ENCODE measurements around the gene BCL2L2.

BCL2L2 gene

DNA sequence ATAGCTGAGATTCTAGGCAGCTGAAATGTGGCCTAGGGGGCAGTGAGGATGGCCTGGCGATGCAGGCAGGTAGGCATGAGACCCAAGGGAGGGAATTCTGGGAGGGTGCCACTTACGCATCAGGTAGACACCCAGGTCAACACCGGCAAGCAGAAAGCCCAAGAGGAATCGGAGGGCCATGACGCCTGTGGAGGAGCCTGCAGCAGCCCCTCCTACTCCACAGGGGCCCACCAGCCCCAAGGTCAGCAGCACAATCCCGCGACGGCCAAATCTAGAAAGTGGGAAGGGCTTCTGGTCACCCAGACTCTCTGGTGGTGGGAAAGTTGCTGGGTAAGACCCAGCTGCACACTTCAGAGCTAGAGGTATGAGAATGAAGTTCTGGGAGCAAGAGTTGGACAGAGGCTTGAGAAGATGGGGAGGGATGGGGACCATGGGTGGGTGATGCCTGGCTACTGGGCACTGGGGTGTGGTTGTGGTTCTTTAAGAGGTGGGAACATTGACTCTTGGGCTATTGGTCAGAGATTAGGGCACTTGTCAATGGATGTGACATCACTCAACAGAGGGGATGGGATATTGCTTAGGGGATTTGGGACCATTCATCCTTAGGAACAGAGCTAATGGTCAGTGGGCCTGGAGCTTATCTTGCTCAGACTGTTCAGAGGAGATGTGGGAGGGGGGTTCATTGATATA is 42.7 kb downstream of the BCL2L2 start:
- TF ChIP-seq, protein P1, sequence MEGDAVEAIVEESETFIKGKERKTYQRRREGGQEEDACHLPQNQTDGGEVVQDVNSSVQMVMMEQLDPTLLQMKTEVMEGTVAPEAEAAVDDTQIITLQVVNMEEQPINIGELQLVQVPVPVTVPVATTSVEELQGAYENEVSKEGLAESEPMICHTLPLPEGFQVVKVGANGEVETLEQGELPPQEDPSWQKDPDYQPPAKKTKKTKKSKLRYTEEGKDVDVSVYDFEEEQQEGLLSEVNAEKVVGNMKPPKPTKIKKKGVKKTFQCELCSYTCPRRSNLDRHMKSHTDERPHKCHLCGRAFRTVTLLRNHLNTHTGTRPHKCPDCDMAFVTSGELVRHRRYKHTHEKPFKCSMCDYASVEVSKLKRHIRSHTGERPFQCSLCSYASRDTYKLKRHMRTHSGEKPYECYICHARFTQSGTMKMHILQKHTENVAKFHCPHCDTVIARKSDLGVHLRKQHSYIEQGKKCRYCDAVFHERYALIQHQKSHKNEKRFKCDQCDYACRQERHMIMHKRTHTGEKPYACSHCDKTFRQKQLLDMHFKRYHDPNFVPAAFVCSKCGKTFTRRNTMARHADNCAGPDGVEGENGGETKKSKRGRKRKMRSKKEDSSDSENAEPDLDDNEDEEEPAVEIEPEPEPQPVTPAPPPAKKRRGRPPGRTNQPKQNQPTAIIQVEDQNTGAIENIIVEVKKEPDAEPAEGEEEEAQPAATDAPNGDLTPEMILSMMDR (conservative IDR thresholded peaks at IDR 0.05) = no peak
- H3K27ac ChIP-seq = no peak overlapping the region

DNA sequence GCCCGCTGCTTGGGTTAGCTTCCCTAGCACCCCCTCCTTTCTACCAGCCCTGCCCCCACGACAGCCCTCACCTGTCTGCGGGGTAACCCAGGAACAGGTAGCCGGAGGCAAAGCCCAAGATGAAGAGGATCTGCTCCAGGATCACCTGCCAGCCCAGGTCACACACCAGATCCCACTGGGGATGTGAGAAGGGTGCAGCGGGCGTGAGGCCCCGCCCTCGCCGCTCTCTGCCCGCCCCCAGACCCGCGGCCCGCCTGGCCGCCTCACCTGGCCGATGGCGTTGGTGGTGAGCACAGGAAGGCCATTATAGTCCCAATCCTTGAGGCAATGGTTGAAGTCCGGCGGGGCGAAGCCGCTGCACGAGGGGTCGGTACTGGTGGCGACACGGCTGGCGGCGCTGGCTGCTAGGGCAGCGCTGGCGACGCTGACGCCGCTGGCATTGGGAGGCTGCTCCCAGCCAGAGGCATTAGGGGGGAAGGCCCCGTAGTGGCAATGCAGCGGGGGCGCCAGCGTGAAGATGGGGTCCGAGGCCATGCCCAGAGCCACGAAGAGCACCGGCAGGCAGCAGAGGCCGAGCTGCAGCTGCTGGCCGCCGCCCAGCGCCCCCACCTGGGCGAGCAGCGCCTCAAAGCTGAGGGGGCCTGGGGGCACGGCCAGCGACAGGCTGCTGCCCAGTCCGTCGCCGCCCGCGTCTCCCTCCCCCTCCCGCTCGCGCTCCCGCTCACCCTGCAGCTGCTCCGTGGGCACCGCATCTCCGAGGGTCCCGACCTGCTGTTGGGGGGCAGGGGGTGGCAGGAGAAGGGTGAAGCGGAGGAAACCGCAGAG is 45.3 kb downstream of the BCL2L2 start:
- H3K27ac ChIP-seq = peak overlapping the region; percentile 51; the same call in 1 of the 2 replicates

DNA sequence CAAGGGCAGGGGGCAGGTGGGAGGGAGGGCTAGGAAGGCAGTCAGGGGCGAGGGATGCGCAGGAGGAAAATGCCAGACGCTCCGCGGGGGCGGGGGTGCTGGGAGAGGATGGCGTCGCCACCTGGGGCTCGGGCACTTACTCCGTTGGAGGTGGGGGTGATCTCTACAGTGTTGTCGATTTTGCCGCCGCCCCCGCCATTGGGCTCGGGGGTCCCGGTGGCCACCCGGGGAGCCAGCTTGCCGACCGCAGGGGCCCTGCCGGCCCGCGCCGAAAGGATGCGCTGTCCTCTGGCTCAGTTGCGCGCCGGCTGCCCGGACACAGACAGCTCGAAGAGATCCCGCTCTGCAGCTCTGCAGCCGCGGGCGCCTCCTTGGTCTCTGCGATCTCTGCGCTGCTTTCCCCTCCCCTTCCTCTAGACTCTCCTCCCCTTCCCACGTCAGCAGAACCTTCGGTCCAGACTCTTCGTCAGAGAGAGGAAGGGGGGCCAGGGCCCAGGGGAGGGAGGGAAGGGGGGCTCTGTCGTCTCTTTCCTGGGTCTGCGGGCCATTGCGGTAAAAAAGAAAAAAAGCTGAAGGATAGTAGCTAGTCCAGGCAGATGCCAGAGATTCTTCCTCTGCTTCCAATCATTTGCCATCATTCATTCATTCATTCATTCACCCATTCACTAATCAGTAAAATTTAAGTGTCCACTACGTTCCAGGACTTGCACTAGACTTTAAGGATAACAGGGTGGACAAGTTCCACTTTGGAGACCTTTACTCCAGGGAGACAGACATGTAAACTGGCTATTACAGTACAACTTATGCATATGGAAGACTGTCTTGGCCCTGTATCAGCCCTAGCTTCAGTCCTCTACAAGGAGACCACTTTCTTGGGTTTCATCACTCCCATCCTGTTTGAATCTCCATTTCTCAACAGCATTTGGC is 46.1 kb downstream of the BCL2L2 start, which contains the start of gene SLC22A17:
Gene SLC22A17 (minus strand): TSS at position 382 of the 927 bp plus-strand sequence.
- peak within 1 kb of the TSS; percentile 51 for H3K27ac ChIP-seq
- TF ChIP-seq, protein P1 (conservative IDR thresholded peaks at IDR 0.05) = peak; percentile 24; the same call in 1 of the 2 replicates

More for the DNA sequence above, 45.3 kb downstream of the BCL2L2 start:
- TF ChIP-seq, protein P1 (conservative IDR thresholded peaks at IDR 0.05) = no peak

DNA sequence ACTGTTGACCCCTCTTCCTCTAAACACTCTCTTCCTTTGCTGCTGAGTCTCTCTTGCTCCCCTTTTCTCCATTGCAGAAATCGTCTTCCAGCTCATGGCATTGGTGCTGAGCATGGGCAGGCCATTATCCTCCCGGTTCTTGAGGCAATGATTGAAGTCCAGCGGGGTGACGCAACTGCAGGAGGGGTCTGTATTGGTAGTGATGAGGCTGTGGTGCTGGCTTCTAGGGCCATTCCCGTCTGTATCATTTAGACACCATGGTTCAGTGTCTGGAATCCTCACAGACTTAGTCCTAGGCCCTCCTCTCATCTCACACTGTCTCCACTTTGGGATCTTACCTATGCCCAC is 46.8 kb downstream of the BCL2L2 start:
- H3K27ac ChIP-seq = no peak overlapping the region; the same call in 1 of the 2 replicates
- TF ChIP-seq, protein P1 (conservative IDR thresholded peaks at IDR 0.05) = no peak

DNA sequence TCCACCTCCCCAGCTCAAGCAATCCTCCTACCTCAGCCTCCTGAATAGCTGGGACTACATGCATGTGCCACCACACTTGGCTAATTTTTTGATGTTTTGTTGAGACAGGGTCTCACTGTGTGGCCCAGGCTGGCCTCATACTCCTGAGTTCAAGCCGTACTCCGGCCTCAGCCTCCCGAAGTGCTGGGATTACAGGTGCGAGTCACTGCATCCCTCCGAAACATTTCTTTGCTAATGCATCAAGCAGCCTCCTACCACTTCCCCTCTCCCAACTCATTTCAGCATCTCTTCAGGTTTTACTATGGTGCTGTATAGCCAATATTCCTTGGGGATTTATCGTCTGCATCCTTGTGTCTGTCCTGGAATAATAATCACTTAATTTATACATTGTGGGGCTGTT is 48.4 kb downstream of the BCL2L2 start:
- no peak overlapping the region for H3K27ac ChIP-seq
- TF ChIP-seq, protein P1 (conservative IDR thresholded peaks at IDR 0.05) = no peak

DNA sequence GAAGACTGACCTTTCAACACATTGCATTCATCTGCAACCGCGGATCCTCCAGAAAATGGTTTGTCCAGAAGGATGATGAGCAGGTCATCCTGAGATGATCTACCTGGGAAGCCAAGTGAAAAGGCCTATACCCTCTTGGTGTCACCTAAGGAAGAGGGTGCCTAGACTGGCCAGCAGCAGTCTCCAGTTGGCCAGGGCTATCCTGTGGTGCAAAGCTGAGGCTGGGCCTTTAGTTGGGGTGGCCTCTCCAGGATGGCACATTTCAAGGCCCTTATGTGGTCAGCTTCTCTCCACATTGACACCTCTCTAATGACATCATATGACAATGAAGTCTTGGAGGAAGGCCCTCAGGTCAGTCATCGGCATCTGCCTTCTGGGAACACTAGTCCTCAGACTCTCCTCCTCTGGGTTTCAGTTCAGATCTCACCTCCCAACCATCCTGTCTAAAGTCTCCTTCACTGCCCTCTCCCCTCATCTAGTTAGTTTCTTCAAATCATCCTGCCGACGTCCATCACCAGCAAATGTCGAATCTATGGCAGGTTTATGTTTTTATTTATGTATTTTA is 49.3 kb downstream of the BCL2L2 start:
- TF ChIP-seq, protein P1 (conservative IDR thresholded peaks at IDR 0.05) = no peak
- H3K27ac ChIP-seq = no peak overlapping the region
